Stimulated activated naive CD8-positive, alpha-beta T cell treated with anti-CD3 and anti-CD28 coated beads, Interleukin-15, Interleukin-2, amounts not matched to agents 100 ng/mL and 50 ng/mL, for 24 hours (primary cell): ENCODE measurements around the gene PDK2.
"Not testable (repeated sequence)": the region's sequence is repeated elsewhere in the genome, so short reads cannot be mapped to it uniquely, and the experiment has no call there.

Experiments used
- H3K27ac Mint-ChIP-seq: one replicate; pipeline ENCODE4 v1.8.0; 2021; ENCODE audit warnings: mild to moderate bottlenecking, mixed read lengths
- H3K27me3 Mint-ChIP-seq: one replicate; pipeline ENCODE4 v1.8.0; 2021; ENCODE audit warnings: mixed read lengths
- H3K36me3 Mint-ChIP-seq: one replicate; pipeline ENCODE4 v1.8.0; 2021; ENCODE audit warnings: low read depth, mixed read lengths
- H3K4me1 Mint-ChIP-seq: one replicate; pipeline ENCODE4 v1.8.0; 2021; ENCODE audit warnings: low read depth, mixed read lengths
- H3K4me3 Mint-ChIP-seq: one replicate; pipeline ENCODE4 v1.8.0; 2021; ENCODE audit warnings: mild to moderate bottlenecking, mixed read lengths
- H3K9me3 Mint-ChIP-seq: one replicate; pipeline ENCODE4 v1.8.0; 2021; ENCODE audit warnings: mixed read lengths

The PDK2 gene

DNA sequence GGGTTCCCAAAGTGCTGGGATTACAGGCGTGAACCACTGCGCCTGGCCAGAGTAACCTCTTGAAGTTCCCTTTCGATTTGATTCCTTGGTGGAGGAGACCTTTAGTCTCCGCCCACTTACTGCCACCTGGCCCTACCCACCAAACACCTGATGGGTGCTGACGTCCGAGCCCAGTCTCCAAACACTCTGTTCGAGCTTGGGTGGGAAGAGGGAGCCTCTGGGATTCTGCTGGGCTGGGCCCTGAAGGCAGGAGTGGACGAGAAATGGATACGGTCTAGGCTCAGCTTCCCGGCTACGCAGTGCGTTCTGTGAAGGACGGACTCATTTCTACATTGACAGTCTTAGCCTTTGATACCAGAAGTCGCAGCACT lies 40.1 kb upstream of the PDK2 start:
- Mint-ChIP-seq H3K4me3 (peak overlapping the region; percentile 84), H3K36me3 (no peaks in the 10 kb centered on the region), H3K4me1 (peaks cover 45% of the 10 kb centered on the region), H3K27me3 (peaks cover 17% of the 10 kb centered on the region), H3K9me3 (no peaks in the 10 kb centered on the region), H3K27ac (no peak overlapping the region)

DNA sequence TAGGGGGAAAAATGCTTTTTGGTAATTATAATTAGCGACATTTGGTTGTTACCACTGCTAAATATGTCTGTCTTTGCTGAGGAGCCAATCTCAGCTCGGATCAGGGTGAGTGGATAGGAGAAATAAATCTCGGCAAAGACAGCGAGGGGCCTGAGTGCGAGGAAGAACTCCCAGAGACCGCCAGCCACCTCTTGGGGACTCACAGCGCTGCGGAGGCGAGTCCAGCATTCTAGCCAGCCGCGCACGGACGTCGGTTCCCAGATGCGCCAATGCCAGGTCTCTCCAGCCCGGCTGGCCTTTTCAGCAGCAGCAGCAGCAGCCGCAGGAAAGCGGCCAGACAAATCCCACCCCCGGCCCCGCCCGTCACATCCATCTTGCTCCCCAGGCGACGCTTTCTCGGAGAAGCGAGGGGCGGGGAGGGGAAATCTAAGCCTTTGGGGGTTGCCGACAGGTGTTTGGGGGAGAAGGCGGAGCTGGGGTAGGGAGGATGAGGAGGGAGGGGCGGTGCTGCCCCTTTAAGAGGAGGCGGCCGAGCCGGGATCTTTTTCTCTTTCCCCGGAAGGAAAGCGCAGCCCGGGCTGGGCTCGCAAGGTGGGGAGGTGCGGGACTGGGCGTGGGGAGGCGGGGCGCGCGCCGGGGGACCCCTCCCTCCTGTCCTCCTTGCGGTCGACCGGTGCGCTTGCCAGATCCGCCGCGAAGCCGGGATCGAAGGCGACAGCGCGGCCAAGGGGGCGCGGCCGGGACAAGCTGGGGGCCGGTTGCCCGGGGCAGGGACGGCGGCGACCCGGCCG lies 39.5 kb upstream of the PDK2 start, which contains the start of gene ITGA3:
TSS of gene ITGA3 (plus strand) at position 685 of the 791 bp plus-strand sequence. CDS start 330 bp downstream, outside the sequence.
- H3K4me1 Mint-ChIP-seq = peaks cover 39% of the 10 kb centered on the region
- H3K27me3 Mint-ChIP-seq = peaks cover 17% of the 10 kb centered on the region
- H3K9me3 Mint-ChIP-seq = no peaks in the 10 kb centered on the region
- no peak within 1 kb of the TSS for H3K27ac Mint-ChIP-seq
- H3K4me3 Mint-ChIP-seq = peak within 1 kb of the TSS; percentile 84
- no peaks in the 10 kb centered on the region for H3K36me3 Mint-ChIP-seq

DNA sequence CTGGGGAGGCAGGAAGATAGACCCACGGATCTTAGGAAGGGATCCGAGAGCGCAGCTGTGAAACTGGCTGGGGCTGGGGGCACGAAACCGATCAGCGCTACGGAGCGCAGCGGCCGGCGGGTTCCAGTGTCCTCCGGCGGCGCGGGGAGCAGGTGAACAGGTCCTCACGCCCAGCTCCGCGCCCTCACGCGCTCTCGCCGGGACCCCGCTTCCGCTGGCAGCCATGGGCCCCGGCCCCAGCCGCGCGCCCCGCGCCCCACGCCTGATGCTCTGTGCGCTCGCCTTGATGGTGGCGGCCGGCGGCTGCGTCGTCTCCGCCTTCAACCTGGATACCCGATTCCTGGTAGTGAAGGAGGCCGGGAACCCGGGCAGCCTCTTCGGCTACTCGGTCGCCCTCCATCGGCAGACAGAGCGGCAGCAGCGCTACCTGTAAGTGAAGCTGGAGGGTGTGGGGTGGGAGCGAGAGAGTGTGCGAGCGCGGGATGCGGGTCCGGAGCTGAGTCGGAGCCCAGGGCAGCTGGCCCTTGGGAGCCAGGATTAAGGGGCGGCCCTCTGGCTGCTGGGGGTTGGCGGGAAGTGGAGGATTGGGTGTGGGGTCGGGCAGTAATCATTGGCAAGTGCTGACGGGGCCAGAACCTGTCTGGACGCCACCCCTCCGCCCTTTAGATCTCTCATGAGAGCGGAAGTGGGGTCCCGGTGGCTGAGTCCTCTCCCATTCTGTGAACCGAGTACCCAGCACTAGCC lies 38.8 kb upstream of the PDK2 start:
- Mint-ChIP-seq H3K36me3 (no peaks in the 10 kb centered on the region), H3K9me3 (no peaks in the 10 kb centered on the region), H3K27ac (no peak overlapping the region), H3K4me1 (peaks cover 32% of the 10 kb centered on the region), H3K27me3 (peaks cover 17% of the 10 kb centered on the region), H3K4me3 (peak overlapping the region; percentile 84)

DNA sequence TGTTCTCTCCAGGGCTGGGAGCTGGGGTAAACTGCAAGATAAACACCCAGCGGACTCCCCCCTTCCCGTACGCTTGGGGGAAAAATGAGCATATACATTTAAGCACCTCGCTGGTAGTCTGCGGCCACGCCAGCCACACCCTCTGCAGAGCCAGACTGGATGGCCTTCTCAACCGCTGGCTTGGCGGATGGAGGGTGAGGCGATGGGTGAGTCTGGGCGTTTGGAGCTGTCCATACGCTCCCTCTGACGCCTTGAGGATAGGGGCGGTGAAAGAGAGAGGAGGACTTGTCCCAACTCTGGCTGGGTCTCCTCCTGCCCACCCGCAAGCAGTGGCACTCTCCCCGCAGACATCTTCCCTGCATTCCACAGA lies 38.2 kb upstream of the PDK2 start:
- peaks cover 17% of the 10 kb centered on the region for H3K27me3 Mint-ChIP-seq
- H3K4me1 Mint-ChIP-seq = peaks cover 26% of the 10 kb centered on the region
- no peak overlapping the region for H3K27ac Mint-ChIP-seq
- H3K36me3 Mint-ChIP-seq = no peaks in the 10 kb centered on the region
- H3K4me3 Mint-ChIP-seq = peak overlapping the region; percentile 84
- no peaks in the 10 kb centered on the region for H3K9me3 Mint-ChIP-seq

DNA sequence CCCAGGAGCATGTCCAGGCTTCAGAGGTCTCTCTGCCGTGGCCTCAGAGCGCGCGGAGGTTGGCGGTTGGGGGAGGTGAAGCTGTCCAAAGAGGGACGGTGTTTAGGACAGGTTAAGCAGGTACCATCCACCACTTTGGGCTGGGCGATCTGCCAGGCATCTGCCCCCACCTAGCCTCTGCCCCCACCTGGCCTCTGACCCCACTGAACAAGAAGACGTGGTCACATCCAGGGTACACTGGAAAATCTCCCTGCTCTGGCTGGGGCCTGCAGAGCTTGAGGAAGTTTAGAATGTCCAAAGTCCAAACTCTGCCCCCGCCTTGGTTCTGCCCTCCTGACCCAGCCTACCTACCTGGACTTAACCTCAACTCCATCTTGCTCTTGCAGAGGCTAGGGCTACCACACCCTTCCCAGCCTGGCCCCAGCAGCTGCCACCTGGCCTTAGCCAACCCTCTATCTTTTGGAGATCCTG lies 37.6 kb upstream of the PDK2 start:
- peaks cover 22% of the 10 kb centered on the region for H3K4me1 Mint-ChIP-seq
- no peaks in the 10 kb centered on the region for H3K9me3 Mint-ChIP-seq
- peaks cover 17% of the 10 kb centered on the region for H3K27me3 Mint-ChIP-seq
- H3K27ac Mint-ChIP-seq = no peak overlapping the region
- no peaks in the 10 kb centered on the region for H3K36me3 Mint-ChIP-seq
- H3K4me3 Mint-ChIP-seq = peak overlapping the region; percentile 84

DNA sequence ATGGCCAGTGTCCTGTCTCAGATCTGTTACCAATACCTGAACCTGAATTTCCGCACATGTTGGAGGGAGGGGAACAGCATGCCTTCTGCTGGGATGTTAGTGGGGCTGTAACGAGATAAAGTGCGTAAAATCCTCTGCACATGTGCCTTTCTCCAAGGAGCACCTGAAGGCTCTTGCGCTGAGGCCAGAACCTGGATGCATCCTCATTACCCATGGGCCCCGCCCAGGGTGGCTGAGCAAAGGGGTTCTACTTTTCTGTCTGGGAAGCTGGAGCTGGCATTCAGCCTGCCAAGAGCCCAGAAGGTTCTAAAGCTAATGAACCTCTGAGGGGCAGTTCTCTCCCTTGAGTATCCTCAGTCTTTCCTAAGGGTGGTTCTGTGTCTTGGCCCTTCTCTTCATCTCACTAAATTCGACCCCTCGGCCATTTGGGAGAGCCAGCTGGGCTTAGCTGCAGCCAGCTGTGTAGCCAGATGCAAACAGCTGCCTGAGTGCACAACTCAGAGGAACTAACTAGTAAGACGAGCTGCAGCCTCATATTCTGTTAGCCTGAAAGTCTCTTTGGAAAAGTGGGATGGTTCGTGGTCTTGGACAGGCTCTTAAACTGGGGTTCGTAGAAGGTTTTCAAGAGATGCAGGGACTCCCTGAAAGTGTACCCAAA lies 36.7 kb upstream of the PDK2 start:
- no peak overlapping the region for H3K4me3 Mint-ChIP-seq
- peaks cover 22% of the 10 kb centered on the region for H3K4me1 Mint-ChIP-seq
- H3K27me3 Mint-ChIP-seq = peaks cover 17% of the 10 kb centered on the region
- no peaks in the 10 kb centered on the region for H3K36me3 Mint-ChIP-seq
- H3K9me3 Mint-ChIP-seq = no peaks in the 10 kb centered on the region
- no peak overlapping the region for H3K27ac Mint-ChIP-seq

DNA sequence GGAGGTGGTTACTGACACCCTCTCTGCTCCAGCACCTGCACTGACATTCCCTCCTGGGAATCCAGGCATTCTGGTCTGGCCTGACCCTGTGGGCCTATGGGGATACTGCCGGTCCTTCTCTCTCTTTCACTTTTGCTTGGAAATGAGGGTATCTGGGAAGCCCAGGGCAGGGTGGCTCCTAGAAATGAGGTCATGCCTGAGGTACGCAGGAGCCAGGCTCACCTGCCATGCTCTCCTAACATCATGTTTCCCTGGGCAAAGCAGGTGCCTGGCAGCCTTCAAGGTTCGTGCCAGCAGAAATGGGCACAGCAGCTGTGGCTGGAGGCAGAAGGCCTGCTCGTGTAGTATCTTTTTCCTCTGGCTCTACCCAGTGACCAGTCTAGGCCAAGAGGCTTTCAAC lies 35.9 kb upstream of the PDK2 start:
- no peak overlapping the region for H3K27ac Mint-ChIP-seq
- H3K4me3 Mint-ChIP-seq = no peak overlapping the region

DNA sequence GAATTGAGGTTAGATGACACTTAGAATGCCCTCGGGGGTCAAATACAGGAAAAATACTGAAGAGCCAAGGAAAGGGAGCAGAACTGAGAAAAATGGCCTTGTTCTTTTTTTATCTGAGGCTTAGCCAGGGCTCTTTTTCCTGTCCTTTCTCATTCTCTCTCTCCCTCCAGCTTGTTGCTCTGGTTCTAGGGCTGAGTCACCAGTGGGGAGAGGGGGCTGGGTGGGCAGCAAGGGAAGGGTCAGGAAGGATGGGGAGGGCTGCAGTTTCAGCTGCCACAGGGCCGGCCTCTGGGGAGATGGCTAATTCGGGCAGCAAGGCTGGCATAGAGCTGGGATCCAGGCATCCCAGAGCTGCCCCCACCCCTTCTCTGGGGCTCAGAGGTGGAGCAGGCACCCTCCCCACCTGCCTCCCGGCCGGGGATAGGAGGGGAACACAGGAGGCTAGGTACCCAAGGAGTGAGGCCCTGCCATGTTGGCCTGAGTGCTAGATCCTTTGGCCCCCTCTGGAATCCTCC lies 35.3 kb upstream of the PDK2 start:
- Mint-ChIP-seq H3K27ac (no peak overlapping the region), H3K36me3 (no peaks in the 10 kb centered on the region), H3K27me3 (peaks cover 13% of the 10 kb centered on the region), H3K4me3 (no peak overlapping the region), H3K4me1 (peaks cover 18% of the 10 kb centered on the region), H3K9me3 (no peaks in the 10 kb centered on the region)

More for the DNA sequence above, 35.9 kb upstream of the PDK2 start:
- no peaks in the 10 kb centered on the region for H3K9me3 Mint-ChIP-seq
- H3K36me3 Mint-ChIP-seq = no peaks in the 10 kb centered on the region
- H3K4me1 Mint-ChIP-seq = peaks cover 22% of the 10 kb centered on the region
- peaks cover 14% of the 10 kb centered on the region for H3K27me3 Mint-ChIP-seq

DNA sequence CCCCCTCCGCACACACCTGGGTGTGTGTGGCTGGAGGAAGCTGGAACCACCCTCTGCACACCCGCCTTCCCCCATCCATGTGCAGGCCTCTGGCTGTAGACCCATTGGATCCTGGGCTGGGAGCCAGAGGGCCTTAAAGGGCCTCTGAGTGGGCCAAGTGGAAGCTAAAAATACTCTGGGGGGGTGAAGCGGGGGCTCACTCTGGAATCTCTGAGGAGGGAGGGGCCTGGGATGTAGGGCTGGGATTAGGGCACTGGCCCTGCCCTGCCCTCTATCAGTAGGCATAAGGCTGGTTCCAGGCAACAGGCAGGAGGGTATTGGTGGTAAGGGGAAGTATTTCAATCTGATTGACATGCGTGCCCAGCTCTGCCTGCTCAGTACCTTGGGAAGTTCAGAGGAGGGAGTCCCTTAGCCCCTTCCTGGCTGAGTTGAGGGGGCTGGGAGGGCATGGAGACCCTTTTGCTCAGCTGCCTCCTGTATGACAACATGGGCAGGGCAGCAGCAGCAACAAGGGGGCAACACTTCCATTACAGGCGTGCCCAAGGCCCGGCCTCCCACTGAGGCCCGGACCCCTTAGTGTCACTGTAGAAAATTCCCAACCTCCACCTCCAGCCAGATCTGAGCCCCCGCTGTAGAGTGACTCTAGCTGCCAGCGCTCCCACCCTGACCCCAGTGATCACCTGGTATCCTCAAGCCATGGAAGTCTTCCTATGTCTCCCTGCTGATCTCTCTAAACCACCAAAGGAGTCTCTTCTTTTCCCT lies 34.0 kb upstream of the PDK2 start:
- H3K27me3 Mint-ChIP-seq = peaks cover 9% of the 10 kb centered on the region

DNA sequence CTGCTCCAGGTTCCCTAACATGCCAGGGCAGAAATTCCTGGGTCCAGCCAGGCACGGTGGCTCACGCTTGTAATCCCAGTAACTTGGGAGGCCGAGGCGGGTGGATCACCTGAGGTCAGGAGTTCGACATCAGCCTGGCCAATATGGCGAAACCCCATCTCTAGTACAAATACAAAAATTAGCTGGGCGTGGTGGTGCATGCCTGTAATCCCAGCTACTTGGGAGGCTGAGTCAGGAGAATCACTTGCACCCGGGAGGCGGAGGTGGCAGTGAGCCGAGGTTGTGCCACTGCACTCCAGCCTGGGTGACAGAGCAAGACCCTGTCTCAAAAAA lies 33.5 kb upstream of the PDK2 start:
- H3K9me3 Mint-ChIP-seq, H3K27me3 Mint-ChIP-seq, H3K36me3 Mint-ChIP-seq, H3K4me3 Mint-ChIP-seq, H3K27ac Mint-ChIP-seq: not testable (repeated sequence)
- H3K4me1 Mint-ChIP-seq = peaks cover 12% of the 10 kb centered on the region

More for the DNA sequence above, 34.0 kb upstream of the PDK2 start:
- no peaks in the 10 kb centered on the region for H3K9me3 Mint-ChIP-seq
- H3K4me1 Mint-ChIP-seq = peaks cover 13% of the 10 kb centered on the region
- no peak overlapping the region for H3K4me3 Mint-ChIP-seq
- H3K27ac Mint-ChIP-seq = no peak overlapping the region
- H3K36me3 Mint-ChIP-seq = no peaks in the 10 kb centered on the region

DNA sequence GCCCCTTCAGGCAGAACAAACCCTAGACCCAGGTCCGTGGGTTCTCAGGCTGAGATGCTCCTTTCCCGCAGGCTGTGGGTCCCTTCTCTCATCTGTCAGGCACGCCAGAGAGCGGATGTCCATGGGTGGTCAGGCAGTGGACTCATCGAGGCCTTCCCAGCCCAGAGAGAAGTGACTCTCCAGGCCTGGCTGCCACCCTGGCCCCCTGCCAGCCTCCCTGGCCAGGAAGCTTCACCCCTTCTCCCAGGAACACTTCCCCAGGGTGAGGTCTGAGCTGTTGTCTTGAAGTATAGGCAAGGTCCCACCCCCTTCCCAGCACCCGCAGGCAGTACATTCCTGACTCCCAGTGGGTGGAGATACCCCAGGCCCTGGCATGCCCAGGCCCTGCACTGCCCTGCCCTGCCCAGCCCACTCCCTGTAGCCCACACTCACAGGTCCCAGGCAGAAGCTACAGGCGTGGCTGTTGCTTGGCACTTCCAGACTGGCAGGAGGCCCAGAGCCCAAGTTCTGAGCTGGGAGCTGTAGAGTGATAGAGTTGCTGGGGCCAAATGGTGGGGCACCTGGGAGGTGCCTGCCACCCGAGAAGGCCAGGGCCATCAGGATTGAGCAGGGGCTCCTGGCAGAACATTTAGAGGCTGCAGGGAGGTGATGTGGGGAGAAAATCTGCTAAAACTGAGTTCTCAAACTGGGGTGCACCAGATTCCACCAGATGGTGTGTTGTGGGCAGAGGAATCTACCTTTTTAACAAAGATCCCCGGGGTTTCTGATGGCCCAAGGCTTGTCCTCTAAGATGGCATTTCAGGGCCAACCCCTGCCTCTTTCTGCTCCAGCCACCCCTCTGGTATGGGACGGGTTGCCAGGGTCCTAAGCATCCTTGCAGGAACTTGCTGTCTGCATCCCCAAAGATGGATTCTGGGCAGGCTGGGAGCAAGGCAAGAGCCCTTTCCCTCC lies 32.6 kb upstream of the PDK2 start:
- H3K27me3 Mint-ChIP-seq = peaks cover 5% of the 10 kb centered on the region
- H3K27ac Mint-ChIP-seq = no peak overlapping the region
- no peaks in the 10 kb centered on the region for H3K36me3 Mint-ChIP-seq
- no peak overlapping the region for H3K4me3 Mint-ChIP-seq
- no peaks in the 10 kb centered on the region for H3K9me3 Mint-ChIP-seq
- peaks cover 5% of the 10 kb centered on the region for H3K4me1 Mint-ChIP-seq

DNA sequence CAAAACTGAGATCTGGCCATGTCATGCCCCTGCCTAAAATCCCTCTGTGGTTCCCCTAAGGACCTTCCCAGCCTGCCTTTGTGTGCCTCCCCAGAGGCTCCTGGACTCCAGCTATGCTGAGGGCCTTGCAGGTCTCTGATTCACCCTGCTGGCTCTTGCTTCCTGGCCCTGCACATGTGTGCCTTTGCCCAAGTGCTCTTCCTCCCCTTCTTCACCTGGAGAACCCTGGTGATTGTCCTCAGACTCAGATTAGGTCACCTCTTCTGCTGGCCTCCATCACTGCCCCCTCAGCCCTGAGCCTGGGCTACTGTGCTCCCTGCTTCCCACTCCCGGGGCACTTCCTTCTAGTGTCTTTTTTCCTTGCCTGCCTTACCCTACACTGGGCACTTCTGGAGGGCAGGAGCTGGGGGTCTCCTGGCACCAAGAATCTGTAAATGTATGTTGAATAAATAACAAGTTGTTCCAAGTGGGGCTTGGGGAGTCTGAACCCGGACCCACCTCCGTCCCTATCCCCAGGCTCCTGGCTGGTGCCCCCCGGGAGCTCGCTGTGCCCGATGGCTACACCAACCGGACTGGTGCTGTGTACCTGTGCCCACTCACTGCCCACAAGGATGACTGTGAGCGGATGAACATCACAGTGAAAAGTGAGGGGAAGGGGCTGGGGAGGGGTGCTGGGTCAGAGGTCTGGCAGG lies 31.4 kb upstream of the PDK2 start:
- Mint-ChIP-seq H3K36me3 (no peaks in the 10 kb centered on the region), H3K27ac (no peak overlapping the region), H3K27me3 (no peaks in the 10 kb centered on the region), H3K4me1 (no peaks in the 10 kb centered on the region), H3K4me3 (no peak overlapping the region), H3K9me3 (no peaks in the 10 kb centered on the region)

DNA sequence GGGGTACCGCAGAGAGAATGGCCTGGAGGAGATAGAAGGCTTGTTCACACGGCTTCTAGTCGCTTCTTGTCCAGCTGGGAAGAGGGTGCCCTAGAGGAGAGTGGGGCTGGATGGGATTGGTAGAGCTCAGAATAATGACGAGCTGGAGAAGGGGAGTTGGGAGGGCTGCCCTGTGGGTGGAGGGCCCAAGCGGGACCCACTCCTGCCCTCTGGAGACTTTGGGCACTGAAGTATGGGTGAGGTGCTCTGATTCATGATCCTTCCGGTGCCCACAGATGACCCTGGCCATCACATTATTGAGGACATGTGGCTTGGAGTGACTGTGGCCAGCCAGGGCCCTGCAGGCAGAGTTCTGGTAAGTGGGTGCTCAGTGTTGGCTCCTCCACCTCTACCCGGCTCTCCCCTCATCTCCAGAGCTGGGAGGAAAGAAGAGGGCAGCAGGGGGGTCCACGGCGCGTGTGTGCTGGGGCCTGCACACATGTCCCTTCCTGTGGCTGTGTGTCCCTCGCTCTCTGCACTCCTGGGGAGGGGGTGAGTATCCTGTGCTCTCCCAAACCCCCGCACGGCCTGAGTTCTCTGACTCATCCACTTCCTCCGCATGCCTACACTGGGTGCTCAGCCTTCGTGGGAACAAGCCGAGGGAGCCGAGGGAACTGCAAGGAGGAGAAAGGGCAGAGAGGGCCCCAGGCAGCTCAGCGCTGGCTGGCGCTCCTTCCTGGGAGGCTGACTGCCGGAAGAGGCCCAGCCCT lies 30.7 kb upstream of the PDK2 start:
- Mint-ChIP-seq H3K27me3 (no peaks in the 10 kb centered on the region), H3K27ac (no peak overlapping the region)

More for the DNA sequence above, 30.7 kb upstream of the PDK2 start:
- Mint-ChIP-seq H3K4me3 (no peak overlapping the region), H3K4me1 (no peaks in the 10 kb centered on the region), H3K36me3 (no peaks in the 10 kb centered on the region), H3K9me3 (no peaks in the 10 kb centered on the region)
